ENCODE data around the gene STYK1.

Gene STYK1, protein sequence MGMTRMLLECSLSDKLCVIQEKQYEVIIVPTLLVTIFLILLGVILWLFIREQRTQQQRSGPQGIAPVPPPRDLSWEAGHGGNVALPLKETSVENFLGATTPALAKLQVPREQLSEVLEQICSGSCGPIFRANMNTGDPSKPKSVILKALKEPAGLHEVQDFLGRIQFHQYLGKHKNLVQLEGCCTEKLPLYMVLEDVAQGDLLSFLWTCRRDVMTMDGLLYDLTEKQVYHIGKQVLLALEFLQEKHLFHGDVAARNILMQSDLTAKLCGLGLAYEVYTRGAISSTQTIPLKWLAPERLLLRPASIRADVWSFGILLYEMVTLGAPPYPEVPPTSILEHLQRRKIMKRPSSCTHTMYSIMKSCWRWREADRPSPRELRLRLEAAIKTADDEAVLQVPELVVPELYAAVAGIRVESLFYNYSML

DNA sequence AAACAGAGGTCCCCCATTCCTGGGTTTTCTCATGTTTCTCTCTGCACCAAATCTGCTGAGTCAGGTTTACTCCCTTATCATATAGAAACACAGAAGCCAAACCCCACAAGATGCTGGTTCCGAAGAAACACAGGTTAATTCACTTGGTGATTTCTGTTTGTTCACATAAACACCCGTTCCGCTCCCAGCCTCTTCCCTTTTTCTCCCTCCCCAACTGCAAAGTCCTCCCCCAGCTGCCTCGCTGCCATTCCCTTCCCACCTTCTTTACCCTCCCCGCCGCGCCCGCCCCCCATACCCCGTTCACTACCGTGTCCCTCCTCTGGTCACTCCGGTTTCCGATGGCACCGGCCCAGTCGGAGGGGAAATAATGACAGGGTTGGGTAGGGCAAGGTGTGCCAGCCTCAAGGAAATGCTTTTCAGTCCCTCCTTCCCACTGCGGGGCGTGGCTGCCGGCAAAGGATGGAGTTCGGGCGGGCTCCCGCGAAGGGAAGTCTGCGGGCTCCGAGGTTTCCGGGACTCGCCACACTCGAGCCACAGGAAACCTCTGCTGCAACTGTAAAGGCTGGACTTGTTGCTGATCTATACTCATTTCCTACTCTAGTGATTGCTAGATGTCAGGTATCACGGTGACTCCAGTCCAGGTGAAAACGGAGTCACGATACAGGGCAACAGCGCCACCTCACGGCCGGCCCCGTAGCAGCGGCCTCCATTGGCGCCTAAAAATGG lies at the start of gene STYK1:
TSS of gene STYK1 (minus strand) at position 394 of the 726 bp plus-strand sequence. CDS start 39,434 bp downstream, outside the sequence.
- DNase-seq = peak; percentile 28

DNA sequence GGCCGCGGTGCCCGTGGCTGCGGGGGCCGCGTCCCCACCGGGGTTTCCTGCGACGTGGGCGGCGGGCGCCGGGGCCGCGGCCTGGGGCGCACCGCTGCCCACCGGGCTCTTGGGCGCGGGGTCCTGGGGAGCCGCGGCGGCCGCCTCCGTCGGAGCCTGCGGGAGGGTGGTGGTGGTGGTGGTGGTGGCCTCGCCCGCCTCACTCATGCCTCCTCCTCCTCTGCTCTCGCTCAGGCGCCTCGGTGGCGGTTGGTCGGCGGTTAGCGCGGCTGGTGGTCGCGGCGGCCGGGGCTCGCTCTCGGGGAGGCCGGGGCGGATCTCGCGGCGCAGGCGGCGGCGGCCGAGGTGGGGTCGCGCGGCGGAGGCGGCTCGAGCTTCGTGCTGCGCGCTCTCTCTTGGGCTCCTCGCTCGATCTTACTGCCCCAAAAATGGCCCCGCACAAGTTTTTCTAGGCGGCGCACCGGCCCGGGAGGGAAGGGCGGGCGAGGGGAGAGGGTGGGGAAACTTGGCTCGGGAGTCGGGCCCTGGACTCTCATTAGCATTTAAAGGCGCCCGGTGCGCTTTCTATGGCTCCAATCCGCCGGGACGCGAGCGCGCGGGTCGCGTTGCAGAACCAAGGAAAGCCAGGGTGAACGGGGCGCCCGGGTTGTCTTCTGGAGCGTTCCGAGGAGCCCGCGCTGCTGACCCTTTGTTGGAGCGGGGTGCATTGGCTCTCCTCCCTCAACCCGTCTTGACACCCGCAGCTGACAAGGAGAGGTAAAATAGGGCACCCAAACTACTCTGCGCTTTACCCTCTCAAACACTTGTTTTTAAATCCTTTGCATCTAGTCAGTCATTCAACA lies 49.3 kb upstream of the STYK1 start, which contains the start of gene YBX3:
TSS of gene YBX3 (minus strand) at position 419 of the 842 bp plus-strand sequence. CDS start at position 207, 212 bp downstream.
- peak; percentile 75 for DNase-seq

DNA sequence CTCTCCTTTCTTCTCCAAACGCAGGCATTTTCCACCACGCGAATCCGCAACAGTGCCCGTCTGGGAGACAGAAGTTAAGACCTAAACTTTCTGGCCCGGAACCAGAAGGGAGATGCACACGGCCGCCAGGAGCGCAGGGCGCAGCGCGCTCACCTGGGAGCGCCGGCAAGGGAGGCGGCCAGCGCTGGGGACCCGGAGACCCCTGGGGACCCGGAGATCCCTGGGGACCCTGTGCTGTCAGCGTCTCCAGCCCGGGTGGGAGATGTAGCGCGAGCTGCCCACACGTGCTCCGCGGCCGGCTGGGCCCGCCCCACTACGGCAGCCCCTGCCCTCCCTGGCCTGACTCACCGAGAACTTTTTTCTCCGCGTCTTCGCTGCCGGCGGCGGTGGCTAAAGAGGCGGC lies 48.7 kb upstream of the STYK1 start:
- peak; percentile 47 for DNase-seq

DNA sequence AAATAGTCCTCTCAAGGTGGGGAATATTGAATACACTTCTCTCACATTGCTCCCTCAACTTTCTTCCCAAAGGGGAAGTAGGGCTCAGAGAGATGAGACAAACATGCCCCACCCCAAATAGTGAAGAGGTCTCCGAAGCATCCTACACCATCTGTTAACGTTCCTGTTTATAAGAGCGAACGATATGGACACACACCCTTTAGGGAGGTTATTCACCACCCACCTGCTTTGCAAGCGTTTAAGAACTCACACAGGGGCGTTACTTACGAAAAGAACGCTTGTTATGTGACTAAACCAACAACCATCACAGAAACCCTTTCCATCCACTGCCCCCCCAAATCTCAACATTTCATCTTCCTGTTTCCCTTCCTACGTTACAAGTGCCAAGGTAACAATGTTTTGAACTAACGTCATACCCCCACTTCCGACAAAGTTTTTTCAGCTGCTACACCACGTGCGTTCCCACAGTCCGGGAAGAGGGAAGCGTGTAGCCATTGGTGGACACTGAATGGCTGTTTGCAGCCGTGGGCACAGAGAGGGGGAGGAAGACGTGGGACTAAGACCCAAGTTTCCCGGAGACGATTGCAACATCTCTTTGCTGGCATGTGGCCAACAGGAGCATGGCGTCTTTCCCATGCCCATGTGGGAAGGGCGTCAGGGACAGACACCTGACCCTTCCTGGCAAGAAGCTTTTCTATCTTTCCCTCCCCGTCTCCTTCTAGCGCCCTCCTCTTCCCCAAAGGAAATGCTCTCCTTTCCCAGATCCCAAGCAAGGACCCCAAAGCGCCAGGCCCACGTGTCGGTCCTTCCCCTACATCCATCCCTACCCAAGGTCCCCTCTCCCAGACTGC lies 48.0 kb upstream of the STYK1 start:
- peak; percentile 90 for DNase-seq

DNA sequence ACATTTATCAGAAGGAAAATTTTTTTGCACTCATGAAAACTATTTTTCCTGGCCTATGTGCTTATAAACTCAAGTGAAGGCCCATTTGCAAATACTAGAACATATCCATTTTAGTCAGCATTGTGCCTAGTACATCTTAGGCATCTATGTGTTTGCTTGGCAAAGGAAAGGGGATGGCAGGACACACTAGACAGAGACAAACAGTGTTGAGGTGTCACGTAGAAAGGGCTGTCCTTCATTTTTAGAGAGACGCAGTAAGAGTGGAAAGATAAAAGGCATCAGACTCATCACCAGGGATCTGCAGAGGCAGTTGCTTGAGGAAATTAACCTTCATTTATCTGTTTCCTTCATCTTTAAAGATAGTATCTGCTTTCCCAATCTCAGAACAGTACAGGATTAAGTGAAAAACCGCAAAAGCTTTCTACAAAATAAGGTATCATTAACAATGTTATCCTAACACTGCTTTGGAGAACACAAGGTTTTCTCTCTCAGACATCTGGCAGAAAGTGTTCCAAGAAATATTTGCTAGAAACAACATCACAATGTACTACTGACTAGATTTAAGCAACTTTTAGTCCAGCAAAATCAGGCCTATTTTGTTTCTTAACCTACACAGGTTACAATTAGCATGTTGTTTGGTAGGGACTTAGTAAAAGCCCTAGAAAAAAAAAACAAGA lies 47.3 kb upstream of the STYK1 start:
- DNase-seq = no peak

DNA sequence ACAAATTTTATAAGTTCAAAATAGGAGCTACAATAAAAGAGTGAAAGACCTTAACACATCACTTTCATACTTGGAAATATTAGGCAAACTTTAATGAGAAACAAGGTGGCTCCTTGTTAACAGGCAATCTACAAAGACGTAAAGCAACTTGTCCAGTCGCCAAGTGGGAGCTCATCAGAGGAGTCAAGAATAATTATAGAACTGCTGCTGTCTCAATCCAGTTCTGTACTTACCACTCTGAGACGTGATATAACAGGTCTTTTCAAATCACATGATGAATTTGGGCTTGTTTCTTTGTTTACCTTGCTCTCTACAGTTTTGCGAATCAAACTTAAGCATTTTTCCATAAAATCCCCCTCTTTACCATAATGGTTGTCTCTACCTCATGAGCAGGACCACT lies 45.6 kb upstream of the STYK1 start:
- no peak for DNase-seq

DNA sequence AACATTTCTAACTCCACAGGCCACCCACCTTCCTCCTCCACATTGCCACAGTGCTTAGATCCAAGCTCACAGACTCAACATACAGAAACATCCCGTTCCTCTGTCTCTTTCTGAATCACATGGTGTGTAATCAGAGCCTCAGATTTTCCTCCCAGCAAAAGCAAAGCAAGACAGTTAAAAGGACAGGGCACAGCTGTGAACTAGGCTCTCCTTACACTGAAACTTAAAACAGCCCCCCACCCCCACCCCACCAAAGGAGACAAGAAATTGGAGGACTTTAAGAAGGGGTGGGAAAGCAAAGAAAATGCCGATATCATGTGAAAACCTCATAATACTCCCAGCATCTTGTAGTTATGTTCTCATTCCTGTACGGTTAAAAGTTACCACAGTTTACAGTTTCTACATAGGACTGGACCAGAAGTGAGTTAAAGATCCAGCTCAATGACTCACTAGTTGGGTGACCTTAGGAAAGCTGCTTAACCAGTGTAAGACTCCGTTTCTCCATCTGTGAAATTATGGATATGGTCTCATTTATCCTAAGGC lies 44.5 kb upstream of the STYK1 start:
- DNase-seq = peak; percentile 55

DNA sequence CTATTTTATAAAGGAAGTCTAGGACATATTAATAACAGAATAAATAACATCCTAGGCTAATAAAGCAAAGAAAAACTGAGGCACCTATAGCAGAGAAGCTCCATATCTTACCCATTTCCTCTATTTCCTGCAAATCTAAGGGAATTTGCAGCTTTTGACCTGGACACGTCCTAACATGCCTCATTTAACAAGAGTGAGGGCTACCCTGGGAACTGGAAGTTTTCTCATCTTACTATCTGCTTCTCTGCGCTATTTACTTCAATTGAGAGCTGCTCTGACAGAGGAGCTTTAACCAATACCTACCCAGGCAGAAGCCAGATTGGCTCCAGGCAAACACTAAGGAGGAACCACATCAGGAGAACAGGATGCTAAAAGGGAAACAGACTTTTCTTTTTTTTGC lies 43.6 kb upstream of the STYK1 start:
- DNase-seq = peak; percentile 10

DNA sequence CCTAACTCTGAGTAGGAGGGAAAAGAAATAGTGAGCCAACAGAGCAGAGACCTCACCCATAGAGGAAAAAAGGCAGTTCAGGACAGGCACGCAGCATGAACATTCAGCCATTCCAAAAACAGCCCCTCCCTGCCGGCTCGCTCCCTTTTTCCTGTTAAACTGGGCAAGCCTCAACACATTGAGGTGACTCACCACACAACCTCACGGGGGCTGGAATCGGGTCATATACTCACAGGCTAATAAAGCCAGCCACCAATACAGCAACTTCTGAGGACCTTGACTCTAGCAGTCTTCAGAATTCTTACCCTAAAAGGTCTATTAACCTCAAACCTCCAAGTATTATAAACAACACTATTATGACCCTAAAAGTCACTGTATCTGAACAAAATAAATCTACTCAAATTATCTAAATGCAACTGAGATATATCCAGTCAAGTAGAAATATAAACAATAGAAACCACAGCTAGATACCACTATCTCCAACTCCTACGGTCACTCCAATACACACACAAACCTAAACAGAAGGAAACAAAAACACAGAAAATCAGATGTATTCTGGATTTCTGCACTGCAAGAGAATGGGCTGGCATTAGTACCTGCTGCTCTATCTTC lies 43.0 kb upstream of the STYK1 start:
- DNase-seq = peak; percentile 85

DNA sequence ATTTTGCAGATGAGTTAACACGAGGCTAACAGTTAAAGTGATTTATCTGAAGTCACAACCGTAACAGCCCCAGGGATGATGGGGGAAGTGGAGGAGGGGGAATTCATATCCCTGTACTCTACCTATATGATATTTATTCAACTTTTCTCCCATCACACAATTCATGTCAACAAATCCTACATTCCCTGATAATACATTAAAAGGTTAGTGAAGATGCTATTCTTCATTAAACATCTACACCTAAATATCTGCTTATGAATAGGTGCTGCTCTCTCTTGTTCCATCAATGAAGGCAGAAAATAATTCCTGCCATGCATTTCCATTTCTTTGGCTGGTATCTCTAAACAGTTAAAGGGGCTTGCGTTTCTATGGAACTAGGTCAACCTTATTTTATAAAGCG lies 42.4 kb upstream of the STYK1 start:
- DNase-seq = no peak

DNA sequence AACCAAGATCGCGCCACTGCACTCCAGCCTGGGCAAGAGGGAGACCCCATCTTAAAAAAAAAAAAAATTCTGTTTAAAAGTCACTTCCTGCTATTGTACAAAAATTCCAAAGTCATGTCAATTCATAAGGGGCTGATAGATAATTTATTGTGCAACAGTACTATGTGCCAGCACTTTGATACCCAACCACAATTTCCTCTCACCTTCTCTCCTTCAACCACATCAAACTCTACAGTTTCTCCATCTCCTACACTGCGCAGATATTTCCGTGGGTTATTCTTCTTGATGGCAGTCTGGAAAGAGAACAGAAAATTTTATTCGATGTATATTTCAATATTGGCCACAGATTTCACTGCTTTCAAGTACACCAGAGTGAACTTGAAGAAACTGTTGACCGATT lies 41.6 kb upstream of the STYK1 start:
- DNase-seq = no peak

DNA sequence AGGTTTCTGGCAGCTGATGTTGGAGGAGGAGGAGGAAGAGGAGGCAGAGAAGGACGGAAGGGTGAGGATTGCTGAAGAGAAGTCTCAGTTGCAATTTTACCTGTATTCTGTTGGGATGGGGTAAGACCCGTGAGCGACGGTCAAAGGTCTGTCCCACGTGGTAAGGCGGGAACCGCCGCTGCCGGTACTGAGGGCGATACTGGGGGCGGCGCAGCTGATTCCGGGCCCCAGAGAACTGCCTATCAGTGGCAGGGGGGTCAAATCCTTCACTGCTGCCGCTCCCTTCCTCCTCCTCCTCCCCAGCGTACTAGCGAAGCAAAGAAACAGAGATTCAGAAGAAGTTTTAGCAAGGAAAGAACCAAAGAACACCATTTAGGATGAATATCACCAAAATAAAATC lies 36.0 kb upstream of the STYK1 start:
- DNase-seq = no peak

DNA sequence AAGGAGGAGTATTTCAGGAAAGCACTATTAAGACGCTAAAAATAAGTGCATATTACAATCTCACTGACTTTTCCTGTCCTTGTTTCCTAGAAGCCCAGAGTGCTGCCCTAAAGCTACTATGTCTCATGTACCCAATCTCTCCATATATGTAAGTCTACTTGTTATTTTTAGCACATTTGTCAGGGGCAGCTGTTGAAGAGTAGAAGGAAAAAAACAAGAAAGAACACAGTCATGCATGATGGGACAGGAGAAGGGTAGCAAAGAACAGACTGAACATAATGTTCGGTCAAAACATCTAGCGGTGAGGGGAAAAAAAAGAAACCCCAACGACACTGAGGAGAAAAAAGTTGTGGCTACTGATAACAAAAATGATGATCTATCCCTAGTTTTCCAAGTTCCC lies 35.0 kb upstream of the STYK1 start:
- DNase-seq = no peak

DNA sequence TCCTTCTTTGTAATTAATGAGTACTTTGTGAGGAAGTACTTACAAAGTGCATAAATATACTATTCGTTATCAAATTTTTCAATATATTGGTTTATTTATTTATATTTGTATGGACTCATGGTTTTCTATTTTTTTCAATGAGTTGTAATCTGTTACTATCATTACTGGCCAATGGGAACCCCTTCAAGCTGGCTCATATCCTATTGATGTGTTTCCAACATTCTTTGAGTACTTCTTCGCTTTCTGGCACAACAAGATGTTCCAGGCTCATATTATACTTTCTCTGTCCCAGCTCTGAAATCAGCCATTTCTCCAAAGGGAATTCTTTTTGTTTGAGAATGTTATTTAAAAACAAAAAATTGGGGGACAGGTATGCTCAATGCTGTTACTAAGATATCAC lies 31.8 kb upstream of the STYK1 start:
- DNase-seq = peak; percentile 35

DNA sequence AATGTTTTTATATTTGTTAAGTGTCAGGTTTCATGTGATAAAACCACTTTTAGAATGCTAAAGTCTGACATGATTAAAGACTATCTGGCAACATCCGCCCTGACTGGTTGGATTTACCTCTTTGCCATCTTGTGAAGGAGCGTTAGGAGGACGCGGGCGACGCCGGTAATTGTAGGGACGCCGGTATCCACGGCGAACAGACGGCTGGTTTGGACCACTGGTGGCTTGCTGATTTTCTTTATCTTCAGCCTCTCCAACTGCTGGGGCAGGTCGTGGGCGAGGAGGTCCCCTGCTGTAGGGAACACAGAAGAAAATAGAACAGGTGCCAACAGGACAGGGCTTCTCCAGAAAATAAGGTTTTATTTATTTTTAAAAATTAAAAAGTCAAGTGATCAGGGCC lies 28.0 kb upstream of the STYK1 start:
- DNase-seq = no peak

DNA sequence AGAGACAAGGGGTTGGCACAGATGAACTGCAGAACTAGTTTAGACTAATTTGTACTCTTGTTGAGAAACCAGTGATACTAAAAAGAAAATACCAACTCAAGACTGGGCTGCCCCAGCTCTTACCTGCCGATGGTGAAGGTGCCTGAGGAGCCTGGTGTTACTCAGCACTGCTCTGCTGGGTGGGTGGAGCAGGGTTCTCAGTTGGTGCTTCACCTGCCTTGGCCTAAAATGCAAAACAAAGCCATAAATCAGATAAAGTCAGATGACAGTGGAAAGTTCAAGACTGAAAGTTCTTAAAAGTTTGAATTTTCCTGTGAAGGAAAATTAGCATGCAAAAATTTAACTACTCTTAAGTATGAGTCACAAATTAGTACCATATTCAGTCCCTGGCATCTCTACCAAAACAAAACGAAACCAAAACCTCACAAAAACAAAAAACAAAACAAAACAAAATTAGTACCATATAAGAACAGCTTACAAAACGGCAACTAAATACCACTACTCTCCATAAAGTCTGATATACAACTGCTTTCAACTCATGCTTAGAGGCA lies 27.4 kb upstream of the STYK1 start:
- DNase-seq = no peak

DNA sequence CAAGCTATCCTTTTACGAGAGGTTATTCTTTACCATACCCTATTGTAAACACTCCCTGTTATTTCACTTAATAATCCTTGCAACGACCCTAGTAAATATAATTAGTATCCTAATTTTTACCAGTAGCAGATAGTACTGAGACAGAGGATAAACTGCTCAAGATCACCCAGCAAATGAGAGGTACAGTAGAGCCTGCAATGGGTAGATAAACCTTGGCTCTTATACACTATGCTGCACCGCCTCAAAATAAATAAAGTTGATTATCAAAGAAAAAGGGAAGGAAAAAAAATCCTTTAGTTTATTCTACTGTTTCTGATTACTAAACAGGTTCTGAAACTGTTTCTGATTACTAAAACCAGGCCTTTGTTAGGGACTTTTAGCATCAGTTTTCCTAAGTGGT lies 26.7 kb upstream of the STYK1 start:
- DNase-seq = no peak

DNA sequence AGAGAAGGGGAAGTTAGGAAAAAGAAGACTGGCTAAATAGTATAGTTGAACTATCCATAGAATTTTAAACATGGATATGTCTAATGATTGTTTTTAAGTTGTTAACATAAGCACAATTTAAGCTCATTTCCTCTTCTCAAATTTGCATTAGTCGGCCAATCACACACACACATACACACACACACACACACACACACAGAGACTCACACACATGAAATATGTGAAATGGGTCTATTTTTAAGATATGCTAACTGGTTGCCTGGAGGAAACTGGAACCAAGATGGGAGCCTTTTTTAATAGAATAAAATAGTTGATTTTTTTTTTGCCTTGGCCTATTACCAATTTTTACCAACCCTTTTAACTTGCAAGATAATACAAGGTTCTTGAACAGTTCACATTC lies 24.0 kb upstream of the STYK1 start:
- no peak for DNase-seq

DNA sequence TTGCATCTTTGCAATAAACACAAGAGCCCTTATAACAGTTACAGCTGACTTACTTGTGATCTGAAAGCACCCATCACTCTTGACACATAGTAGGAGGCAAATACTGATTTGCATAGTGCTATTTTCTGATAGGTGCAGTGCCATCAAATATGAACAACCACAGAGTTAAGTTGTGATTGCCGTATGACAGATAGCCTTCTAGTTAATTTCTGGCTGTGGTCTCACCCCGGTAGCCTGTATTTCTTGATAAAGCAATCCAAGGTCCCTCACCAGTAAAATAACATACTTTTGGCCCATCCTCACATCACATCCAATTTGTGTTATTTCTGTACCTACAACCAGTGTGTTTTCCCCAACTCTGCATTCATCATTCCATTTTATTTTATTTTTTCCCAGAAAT lies 23.3 kb upstream of the STYK1 start:
- DNase-seq = no peak

DNA sequence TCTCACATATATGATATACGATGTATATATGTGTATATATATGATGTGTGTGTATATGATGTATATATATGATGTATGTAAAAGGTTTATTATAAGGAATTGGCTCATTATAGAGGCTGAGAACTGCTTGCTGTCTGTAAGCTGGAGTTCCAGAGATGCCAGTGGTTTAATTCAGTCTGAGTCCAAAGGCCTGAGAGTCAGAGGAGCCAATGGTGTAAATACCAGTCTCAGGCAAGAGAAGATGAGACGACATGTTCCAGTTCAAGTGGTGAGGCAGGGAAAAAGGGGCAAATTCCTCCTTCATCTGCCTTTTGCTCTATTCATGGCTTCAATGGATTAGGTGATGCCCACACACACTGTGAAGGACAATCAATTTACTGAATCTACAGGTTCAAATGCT lies 17.1 kb upstream of the STYK1 start:
- DNase-seq = peak; percentile 3

DNA sequence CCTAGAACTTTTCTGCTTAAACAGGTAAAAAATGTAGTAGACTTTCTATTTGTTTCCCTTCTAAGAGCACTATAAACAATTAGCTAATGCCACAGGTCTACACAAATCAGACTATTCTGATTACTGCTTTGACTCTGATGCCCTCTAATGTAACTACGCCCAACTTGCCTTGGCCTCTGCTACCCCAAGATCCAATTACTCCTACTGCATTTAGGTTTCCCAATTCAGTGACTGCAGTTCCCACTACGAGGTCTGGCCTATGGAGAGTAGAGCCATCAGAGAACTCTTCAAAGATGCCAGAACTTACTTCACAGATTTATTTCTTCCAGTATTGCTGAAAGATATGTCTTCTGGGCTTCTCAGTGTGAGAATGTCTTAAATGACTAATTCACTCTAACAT lies 15.3 kb upstream of the STYK1 start:
- DNase-seq = no peak

All from fibroblast of upper back skin (primary cell).